ENCODE data around the gene LAMP1. TPM values are rescaled to one million over a fixed set of nuclear protein-coding genes. Genes with fewer than 3 reads are reported as not detected.

The LAMP1 gene
- total RNA-seq, 2 experiments from 2014 or later = 12.2 to 24.6 TPM

- Histone ChIP-seq H3K36me3 (ENCODE audit: insufficient read depth, low read length) (no peaks in the 10 kb centered on the region), H2AFZ (ENCODE audit: low read length) (no peak overlapping the region), H3K79me2 (ENCODE audit: insufficient read depth, low read depth, low read length) (peaks cover 14% of the 10 kb centered on the region), H3K4me3 (ENCODE audit: low read depth, low read length, poor library complexity, severe bottlenecking) (no peak overlapping the region), H3K9me2 (ENCODE audit: insufficient read depth, low read length) (no peaks in the 10 kb centered on the region), H3K9me3 (ENCODE audit: low read length) (no peaks in the 10 kb centered on the region), H3K4me2 (ENCODE audit: low read length) (no peak overlapping the region), H3K4me1 (ENCODE audit: insufficient read depth, low read length, poor library complexity, severe bottlenecking) (peaks cover 10% of the 10 kb centered on the region), H3K27ac (ENCODE audit: low read depth, low read length, poor library complexity, severe bottlenecking) (no peak overlapping the region), H4K20me1 (ENCODE audit: insufficient read depth, low read length) (peaks cover 4% of the 10 kb centered on the region; the same call in 1 of the 2 replicates)
- BruUV-seq (replicated peaks) = no TSS peak
- intact Hi-C loops (cut with micrococcal nuclease; ENCODE audit: unreplicated experiment) = no loop called here
- CTCF ChIA-PET (ENCODE audit: unreplicated experiment) = interaction anchor here (0.6 kb wide), 1 partner anchor 1389 kb away, joined by 5 read pairs; no protein-coding TSS in a partner anchor
- POLR2A ChIA-PET = no interaction called here
- DNase-seq (ENCODE audit: low spot score) = no peak
- TF ChIP-seq, protein P1, sequence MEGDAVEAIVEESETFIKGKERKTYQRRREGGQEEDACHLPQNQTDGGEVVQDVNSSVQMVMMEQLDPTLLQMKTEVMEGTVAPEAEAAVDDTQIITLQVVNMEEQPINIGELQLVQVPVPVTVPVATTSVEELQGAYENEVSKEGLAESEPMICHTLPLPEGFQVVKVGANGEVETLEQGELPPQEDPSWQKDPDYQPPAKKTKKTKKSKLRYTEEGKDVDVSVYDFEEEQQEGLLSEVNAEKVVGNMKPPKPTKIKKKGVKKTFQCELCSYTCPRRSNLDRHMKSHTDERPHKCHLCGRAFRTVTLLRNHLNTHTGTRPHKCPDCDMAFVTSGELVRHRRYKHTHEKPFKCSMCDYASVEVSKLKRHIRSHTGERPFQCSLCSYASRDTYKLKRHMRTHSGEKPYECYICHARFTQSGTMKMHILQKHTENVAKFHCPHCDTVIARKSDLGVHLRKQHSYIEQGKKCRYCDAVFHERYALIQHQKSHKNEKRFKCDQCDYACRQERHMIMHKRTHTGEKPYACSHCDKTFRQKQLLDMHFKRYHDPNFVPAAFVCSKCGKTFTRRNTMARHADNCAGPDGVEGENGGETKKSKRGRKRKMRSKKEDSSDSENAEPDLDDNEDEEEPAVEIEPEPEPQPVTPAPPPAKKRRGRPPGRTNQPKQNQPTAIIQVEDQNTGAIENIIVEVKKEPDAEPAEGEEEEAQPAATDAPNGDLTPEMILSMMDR (conservative IDR thresholded peaks at IDR 0.05; ENCODE audit: low read length) = no peak
- TF ChIP-seq EZH2phosphoT487 (IDR thresholded peaks at IDR 0.05; ENCODE audit: borderline replicate concordance, low read depth, low read length) = no peak
These were observed 3.4 kb upstream of the LAMP1 start for GRCh38 chr13:113293686-113294085.

- POLR2A ChIA-PET = no interaction called here
- peaks cover 24% of the 10 kb centered on the region for H3K79me2 ChIP-seq (ENCODE audit: insufficient read depth, low read depth, low read length)
- H3K4me1 ChIP-seq (ENCODE audit: insufficient read depth, low read length, poor library complexity, severe bottlenecking) = peaks cover 11% of the 10 kb centered on the region
- peak overlapping the region; percentile 95 for H3K4me2 ChIP-seq (ENCODE audit: low read length)
- peaks cover 4% of the 10 kb centered on the region; the same call in 1 of the 2 replicates for H4K20me1 ChIP-seq (ENCODE audit: insufficient read depth, low read length)
- no peak overlapping the region for H3K4me3 ChIP-seq (ENCODE audit: low read depth, low read length, poor library complexity, severe bottlenecking)
- no peak overlapping the region for H3K27ac ChIP-seq (ENCODE audit: low read depth, low read length, poor library complexity, severe bottlenecking)
- no peak overlapping the region for H2AFZ ChIP-seq (ENCODE audit: low read length)
- intact Hi-C loops (cut with micrococcal nuclease; ENCODE audit: unreplicated experiment) = loop anchor here (2.0 to 5.0 kb wide), 3 partner anchors 85 to 153 kb away; no protein-coding TSS in a partner anchor
- H3K36me3 ChIP-seq (ENCODE audit: insufficient read depth, low read length) = no peaks in the 10 kb centered on the region
- H3K9me2 ChIP-seq (ENCODE audit: insufficient read depth, low read length) = no peaks in the 10 kb centered on the region
- BruUV-seq (replicated peaks) = no TSS peak
- CTCF ChIA-PET (ENCODE audit: unreplicated experiment) = no interaction called here
- H3K9me3 ChIP-seq (ENCODE audit: low read length) = no peaks in the 10 kb centered on the region
- no peak for TF ChIP-seq EZH2phosphoT487 (IDR thresholded peaks at IDR 0.05; ENCODE audit: borderline replicate concordance, low read depth, low read length)
- TF ChIP-seq, protein P1 (conservative IDR thresholded peaks at IDR 0.05; ENCODE audit: low read length) = no peak
- no peak for DNase-seq (ENCODE audit: low spot score)
These were observed 1.3 kb upstream of the LAMP1 start for GRCh38 chr13:113295776-113296175.

GRCh38 chr13:113297370-113298042 is 467 bp downstream of the LAMP1 start:
- no peak overlapping the region for H2AFZ ChIP-seq (ENCODE audit: low read length)
- BruUV-seq (replicated peaks) = no TSS peak
- peak overlapping the region; percentile 90 for H3K4me3 ChIP-seq (ENCODE audit: low read depth, low read length, poor library complexity, severe bottlenecking)
- H3K27ac ChIP-seq (ENCODE audit: low read depth, low read length, poor library complexity, severe bottlenecking) = no peak overlapping the region
- peaks cover 24% of the 10 kb centered on the region for H3K79me2 ChIP-seq (ENCODE audit: insufficient read depth, low read depth, low read length)
- no peak for DNase-seq (ENCODE audit: low spot score)
- H3K9me2 ChIP-seq (ENCODE audit: insufficient read depth, low read length) = no peaks in the 10 kb centered on the region
- H3K36me3 ChIP-seq (ENCODE audit: insufficient read depth, low read length) = no peaks in the 10 kb centered on the region
- no peaks in the 10 kb centered on the region for H3K9me3 ChIP-seq (ENCODE audit: low read length)
- H4K20me1 ChIP-seq (ENCODE audit: insufficient read depth, low read length) = peaks cover 4% of the 10 kb centered on the region; the same call in 1 of the 2 replicates
- POLR2A ChIA-PET = interaction anchor here (0.6 kb wide), 1 partner anchor 154 kb away, joined by 5 read pairs; no protein-coding TSS in a partner anchor
- intact Hi-C loops (cut with micrococcal nuclease; ENCODE audit: unreplicated experiment) = loop anchor here (1.0 to 5.0 kb wide), 4 partner anchors 87 to 193 kb away; partner anchors contain the start of gene DCUN1D2
- TF ChIP-seq, protein P1 (conservative IDR thresholded peaks at IDR 0.05; ENCODE audit: low read length) = no peak
- TF ChIP-seq EZH2phosphoT487 (IDR thresholded peaks at IDR 0.05; ENCODE audit: borderline replicate concordance, low read depth, low read length) = no peak
- peak overlapping the region; percentile 95 for H3K4me2 ChIP-seq (ENCODE audit: low read length)
- CTCF ChIA-PET (ENCODE audit: unreplicated experiment) = no interaction called here
- peaks cover 11% of the 10 kb centered on the region for H3K4me1 ChIP-seq (ENCODE audit: insufficient read depth, low read length, poor library complexity, severe bottlenecking)

Measured in OCI-LY7 (cell line).